Fibroblast of lung (primary cell): Measurements from ENCODE around the gene TMEM38B. TPM values are rescaled to one million over a fixed set of nuclear protein-coding genes. Genes with fewer than 3 reads are reported as not detected.

Experiments used
- DNase-seq, 2 donors: peaks; one replicate each; pipeline versions ENCODE4 v3.0.0 to v3.0.0-alpha.2; 2010; ENCODE audit warnings: low read depth in 2 of 2
- H2AFZ ChIP-seq: 2 replicates; pipeline ENCODE4 v1.5.1; 2012; ENCODE audit warnings: low read length, control low read depth, inconsistent platforms
- H3K27ac ChIP-seq: 2 replicates; pipeline ENCODE4 v1.5.1; 2011; ENCODE audit warnings: low read length, control low read depth; ENCODE audit not compliant: insufficient read depth
- H3K27me3 ChIP-seq: 2 replicates; pipeline ENCODE4 v1.5.1; 2011; ENCODE audit warnings: mild to moderate bottlenecking, low read length; ENCODE audit not compliant: control insufficient read depth, insufficient read depth
- H3K36me3 ChIP-seq: 2 replicates; pipeline ENCODE4 v1.5.1; 2011; ENCODE audit warnings: low read length; ENCODE audit not compliant: control insufficient read depth, insufficient read depth
- H3K4me1 ChIP-seq: 2 replicates; pipeline ENCODE4 v1.5.1; 2011; ENCODE audit warnings: low read length; ENCODE audit not compliant: control insufficient read depth, insufficient read depth; ENCODE audit errors: extremely low read depth
- H3K4me2 ChIP-seq: 2 replicates; pipeline ENCODE4 v1.5.1; 2011; ENCODE audit warnings: low read length, control low read depth; ENCODE audit not compliant: insufficient read depth; ENCODE audit errors: extremely low read depth
- H3K4me3 ChIP-seq, 4 experiments: fragments of 200-600 bp in 1 of 4; sonication (generic) in 1 of 4; replicated peaks in 1 of 4; 2 replicates each; pipeline ENCODE4 v1.5.1; 2011 to 2016; ENCODE audit warnings: low read length in 4 of 4, low read depth in 3 of 4, mild to moderate bottlenecking in 3 of 4, control low read depth in 2 of 4, inconsistent platforms in 1 of 4, mixed read lengths in 1 of 4; ENCODE audit not compliant: insufficient read depth in 1 of 4; ENCODE audit errors: control extremely low read depth in 1 of 4
- H3K79me2 ChIP-seq: 2 replicates; pipeline ENCODE4 v1.5.1; 2012; ENCODE audit warnings: mild to moderate bottlenecking, low read length, inconsistent platforms; ENCODE audit not compliant: control insufficient read depth, insufficient read depth
- H3K9ac ChIP-seq: 2 replicates; pipeline ENCODE4 v1.5.1; 2011; ENCODE audit warnings: mild to moderate bottlenecking, low read length, control low read depth; ENCODE audit not compliant: insufficient read depth
- H3K9me3 ChIP-seq: 2 replicates; pipeline ENCODE4 v1.5.1; 2012; ENCODE audit warnings: low read depth, low read length; ENCODE audit not compliant: control insufficient read depth, insufficient read depth
- H4K20me1 ChIP-seq: 2 replicates; pipeline ENCODE4 v1.5.1; 2011; ENCODE audit warnings: low read length; ENCODE audit not compliant: control insufficient read depth, insufficient read depth; ENCODE audit errors: extremely low read depth
- CTCF ChIP-seq, 2 donors: IDR thresholded peaks in 1 of 2; conservative IDR thresholded peaks in 1 of 2; 1 replicate in 1 of 2; 2 replicates in 1 of 2; pipeline ENCODE4 v1.5.1; 2011 to 2012; ENCODE audit warnings: low read length in 2 of 2, control low read depth in 1 of 2, inconsistent platforms in 1 of 2, low read depth in 1 of 2, mild to moderate bottlenecking in 1 of 2
- EZH2 ChIP-seq: IDR thresholded peaks from 2 replicates; pipeline ENCODE4 v1.5.1; 2012; ENCODE audit warnings: low read length, control low read depth, mild to moderate bottlenecking; ENCODE audit errors: missing control alignments
- polyA plus RNA-seq, 2 donors: library from polyadenylated mRNA; depleted of rRNA in 1 of 2; stranded (reverse) in 1 of 2; unstranded in 1 of 2; fragments of >200 nt; gene quantifications; 2 replicates each; pipeline ENCODE4 v1.2.1, GENCODE V29; 2011 to 2012; ENCODE audit warnings: missing spikeins in 1 of 2
- total RNA-seq: library from RNA; depleted of rRNA; stranded (reverse); fragments of >200 nt; gene quantifications from 2 replicates; pipeline ENCODE4 v1.2.1, GENCODE V29; 2014

TMEM38B gene
- total and polyA plus RNA-seq, 2 donors (not counting 1 experiment from before 2014, with no cell fraction given) = 6.9 to 21.3 TPM

- H3K27ac ChIP-seq = no peak overlapping the region
- TF ChIP-seq EZH2 = no peak
- TF ChIP-seq CTCF (conservative IDR thresholded peaks at IDR 0.05 in 1 of 2, IDR thresholded peaks at IDR 0.05 in 1 of 2; ENCODE audit: low read depth in 1 of 2, low read length in 2 of 2) = no peak
Observed at GRCh38 chr9:105706156-105706555, 11.8 kb downstream of the TMEM38B start.

GRCh38 chr9:105708405-105708804, 14.1 kb downstream of the TMEM38B start:
- no peaks in the 10 kb centered on the region for H3K9me3 ChIP-seq
- no peaks in the 10 kb centered on the region for H3K36me3 ChIP-seq
- no peak overlapping the region for H3K4me3 ChIP-seq
- no peaks in the 10 kb centered on the region for H4K20me1 ChIP-seq
- no peaks in the 10 kb centered on the region for H3K4me1 ChIP-seq
- TF ChIP-seq EZH2 (no peak), CTCF (conservative IDR thresholded peaks at IDR 0.05 in 1 of 2, IDR thresholded peaks at IDR 0.05 in 1 of 2; ENCODE audit: low read depth in 1 of 2, low read length in 2 of 2) (no peak)
- DNase-seq = no peak
- no peak overlapping the region for H3K9ac ChIP-seq
- no peaks in the 10 kb centered on the region for H3K27me3 ChIP-seq
- H3K4me2 ChIP-seq = no peak overlapping the region
- no peaks in the 10 kb centered on the region for H3K79me2 ChIP-seq
- no peak overlapping the region for H2AFZ ChIP-seq
- H3K27ac ChIP-seq = no peak overlapping the region

More at GRCh38 chr9:105706156-105706555, 11.8 kb downstream of the TMEM38B start:
- H3K9ac ChIP-seq = no peak overlapping the region
- no peak overlapping the region for H2AFZ ChIP-seq
- H4K20me1 ChIP-seq = no peaks in the 10 kb centered on the region
- no peaks in the 10 kb centered on the region for H3K27me3 ChIP-seq
- DNase-seq = no peak
- H3K36me3 ChIP-seq = no peaks in the 10 kb centered on the region
- no peaks in the 10 kb centered on the region for H3K79me2 ChIP-seq
- H3K4me1 ChIP-seq = no peaks in the 10 kb centered on the region
- no peak overlapping the region for H3K4me2 ChIP-seq
- no peaks in the 10 kb centered on the region for H3K9me3 ChIP-seq
- H3K4me3 ChIP-seq = no peak overlapping the region

- Histone ChIP-seq H3K4me3 (no peak overlapping the region), H3K27ac (no peak overlapping the region), H3K27me3 (no peaks in the 10 kb centered on the region), H3K36me3 (no peaks in the 10 kb centered on the region), H3K4me1 (no peaks in the 10 kb centered on the region), H3K9ac (no peak overlapping the region), H3K79me2 (no peaks in the 10 kb centered on the region), H4K20me1 (no peaks in the 10 kb centered on the region), H3K9me3 (no peaks in the 10 kb centered on the region), H3K4me2 (no peak overlapping the region), H2AFZ (no peak overlapping the region)
- no peak for DNase-seq
- TF ChIP-seq EZH2 = no peak
- TF ChIP-seq CTCF (conservative IDR thresholded peaks at IDR 0.05 in 1 of 2, IDR thresholded peaks at IDR 0.05 in 1 of 2; ENCODE audit: low read depth in 1 of 2, low read length in 2 of 2) = no peak
Observed at GRCh38 chr9:105710638-105711037, 16.3 kb downstream of the TMEM38B start.
